Smooth muscle cell (in vitro differentiated cells): ENCODE results near the gene QSOX2. TPM values are rescaled to one million over a fixed set of nuclear protein-coding genes. Genes with fewer than 3 reads are reported as not detected.

ENCODE experiments used
- DNase-seq: peaks from one replicate; lab custom pipeline; 2025; ENCODE audit not compliant: unreplicated experiment; lab: John Stamatoyannopoulos, UW
- H2AFZ ChIP-seq: fragments of 200-600 bp; sonication (generic); 2 replicates; pipeline ENCODE4 v1.6.0; 2016; ENCODE audit warnings: antibody characterized with exemption, low read depth, mild to moderate bottlenecking
- H3F3A ChIP-seq: fragments of 200-600 bp; sonication (generic); 2 replicates; pipeline ENCODE4 v1.6.0; 2017; ENCODE audit warnings: antibody characterized with exemption, low read depth
- H3K27ac ChIP-seq: fragments of 200-600 bp; sonication (generic); 2 replicates; pipeline ENCODE4 v1.5.1; 2016; ENCODE audit warnings: low read depth, mild to moderate bottlenecking
- H3K27me3 ChIP-seq: fragments of 200-600 bp; sonication (generic); 2 replicates; pipeline ENCODE4 v1.6.1; 2016; ENCODE audit warnings: low read depth, mild to moderate bottlenecking
- H3K36me3 ChIP-seq: fragments of 200-600 bp; sonication (generic); 2 replicates; pipeline ENCODE4 v1.5.1; 2016; ENCODE audit warnings: low read depth
- H3K4me1 ChIP-seq: fragments of 200-600 bp; sonication (generic); 2 replicates; pipeline ENCODE4 v1.5.1; 2016; ENCODE audit warnings: low read depth
- H3K4me2 ChIP-seq: fragments of 200-600 bp; sonication (generic); 2 replicates; pipeline ENCODE4 v1.6.0; 2016; ENCODE audit warnings: mild to moderate bottlenecking
- H3K4me3 ChIP-seq: fragments of 200-600 bp; sonication (generic); 2 replicates; pipeline ENCODE4 v1.5.1; 2016; ENCODE audit warnings: mild to moderate bottlenecking
- H3K79me2 ChIP-seq: fragments of 200-600 bp; sonication (generic); 2 replicates; pipeline ENCODE4 v1.6.0; 2016; ENCODE audit warnings: low read depth, mild to moderate bottlenecking
- H3K9ac ChIP-seq: fragments of 200-600 bp; sonication (generic); 2 replicates; pipeline ENCODE4 v1.6.0; 2016; ENCODE audit warnings: low read depth
- H3K9me3 ChIP-seq: fragments of 200-600 bp; sonication (generic); replicated peaks from 2 replicates; pipeline ENCODE4 v1.5.1; 2016; ENCODE audit warnings: low read depth
- H4K20me1 ChIP-seq: fragments of 200-600 bp; sonication (generic); 2 replicates; pipeline ENCODE4 v1.6.0; 2016; ENCODE audit warnings: low read depth
- WGBS: methylation state at CpG from one replicate; pipeline ENCODE4 v1.1.7; 2016; ENCODE audit warnings: low lambda C conversion rate; 5-methylcytosine and 5-hydroxymethylcytosine counted together
- polyA plus RNA-seq: library from polyadenylated mRNA; unstranded; fragments of >200 nt; fragmentation: Nextera tagmentation; extraction: Ambion mirVana; gene quantifications from 2 replicates; pipeline ENCODE4 v1.2.1, GENCODE V29; 2016
- total RNA-seq: library from RNA; depleted of rRNA; stranded (reverse); fragments of >200 nt; gene quantifications from 2 replicates; pipeline ENCODE4 v1.2.3, GENCODE V29; 2014
- TF ChIP-seq, protein P1 (sequence below): fragments of 200-600 bp; sonication (generic); IDR thresholded peaks from 2 replicates; pipeline ENCODE4 v1.5.1; 2017; ENCODE audit warnings: borderline replicate concordance, mild to moderate bottlenecking, antibody characterized with exemption; ENCODE audit not compliant: insufficient read depth, poor library complexity, severe bottlenecking

Gene QSOX2
- total and polyA plus RNA-seq, 2 experiments from 2014 or later = 1.9 to 8.7 TPM

DNA sequence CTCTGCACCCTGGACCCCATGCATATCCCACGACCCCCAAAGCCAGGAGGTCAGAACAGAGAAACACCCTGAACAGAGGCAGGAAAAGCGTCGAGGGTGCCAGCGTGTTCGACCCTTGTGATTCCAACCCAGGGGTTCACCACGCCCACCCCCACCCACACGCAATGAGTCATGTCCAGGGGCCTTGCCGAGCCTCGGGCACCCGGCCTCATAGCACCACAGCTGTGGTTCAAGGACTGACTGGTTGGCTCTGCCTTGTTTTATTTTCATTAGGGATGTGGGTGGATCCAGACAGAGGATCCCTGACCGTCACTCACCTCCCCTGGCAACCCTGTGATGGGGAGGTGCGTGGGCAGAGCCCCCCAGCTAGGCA lies 9.5 kb upstream of the QSOX2 start:
- peak; percentile 26 for DNase-seq
- H3K9me3 ChIP-seq = no peaks in the 10 kb centered on the region
- H3K9ac ChIP-seq = no peak overlapping the region
- H3K4me2 ChIP-seq = peak overlapping the region; percentile 72
- 36% methylated on average over 12 of the region's 12 CpGs for WGBS
- no peak overlapping the region for H3K27ac ChIP-seq
- no peak overlapping the region for H3K4me3 ChIP-seq
- no peak overlapping the region for H2AFZ ChIP-seq
- no peaks in the 10 kb centered on the region for H3F3A ChIP-seq
- no peaks in the 10 kb centered on the region for H3K27me3 ChIP-seq
- H4K20me1 ChIP-seq = no peaks in the 10 kb centered on the region
- H3K36me3 ChIP-seq = no peaks in the 10 kb centered on the region
- TF ChIP-seq, protein P1, sequence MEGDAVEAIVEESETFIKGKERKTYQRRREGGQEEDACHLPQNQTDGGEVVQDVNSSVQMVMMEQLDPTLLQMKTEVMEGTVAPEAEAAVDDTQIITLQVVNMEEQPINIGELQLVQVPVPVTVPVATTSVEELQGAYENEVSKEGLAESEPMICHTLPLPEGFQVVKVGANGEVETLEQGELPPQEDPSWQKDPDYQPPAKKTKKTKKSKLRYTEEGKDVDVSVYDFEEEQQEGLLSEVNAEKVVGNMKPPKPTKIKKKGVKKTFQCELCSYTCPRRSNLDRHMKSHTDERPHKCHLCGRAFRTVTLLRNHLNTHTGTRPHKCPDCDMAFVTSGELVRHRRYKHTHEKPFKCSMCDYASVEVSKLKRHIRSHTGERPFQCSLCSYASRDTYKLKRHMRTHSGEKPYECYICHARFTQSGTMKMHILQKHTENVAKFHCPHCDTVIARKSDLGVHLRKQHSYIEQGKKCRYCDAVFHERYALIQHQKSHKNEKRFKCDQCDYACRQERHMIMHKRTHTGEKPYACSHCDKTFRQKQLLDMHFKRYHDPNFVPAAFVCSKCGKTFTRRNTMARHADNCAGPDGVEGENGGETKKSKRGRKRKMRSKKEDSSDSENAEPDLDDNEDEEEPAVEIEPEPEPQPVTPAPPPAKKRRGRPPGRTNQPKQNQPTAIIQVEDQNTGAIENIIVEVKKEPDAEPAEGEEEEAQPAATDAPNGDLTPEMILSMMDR = no peak
- peaks cover 3% of the 10 kb centered on the region for H3K4me1 ChIP-seq
- no peaks in the 10 kb centered on the region for H3K79me2 ChIP-seq

- H3F3A ChIP-seq = no peaks in the 10 kb centered on the region
- H3K36me3 ChIP-seq = no peaks in the 10 kb centered on the region
- peaks cover 3% of the 10 kb centered on the region for H3K4me1 ChIP-seq
- TF ChIP-seq, protein P1 = no peak
- H3K4me2 ChIP-seq = no peak overlapping the region
- 79% methylated on average over 25 of the region's 25 CpGs for WGBS
- no peak for DNase-seq
- H3K4me3 ChIP-seq = no peak overlapping the region
- no peaks in the 10 kb centered on the region for H4K20me1 ChIP-seq
- H3K27me3 ChIP-seq = no peaks in the 10 kb centered on the region
- H2AFZ ChIP-seq = no peak overlapping the region
- no peak overlapping the region for H3K27ac ChIP-seq
- no peak overlapping the region for H3K9ac ChIP-seq
- no peaks in the 10 kb centered on the region for H3K79me2 ChIP-seq
- H3K9me3 ChIP-seq = no peaks in the 10 kb centered on the region
Observed at GRCh38 chr9:136254381-136255165, 9.0 kb upstream of the QSOX2 start.

GRCh38 chr9:136253246-136254130 lies 7.9 kb upstream of the QSOX2 start:
- Histone ChIP-seq H3K4me3 (no peak overlapping the region), H4K20me1 (no peaks in the 10 kb centered on the region), H3K4me2 (no peak overlapping the region), H3F3A (no peaks in the 10 kb centered on the region), H3K79me2 (no peaks in the 10 kb centered on the region), H3K9me3 (no peaks in the 10 kb centered on the region), H3K36me3 (no peaks in the 10 kb centered on the region), H2AFZ (no peak overlapping the region), H3K9ac (no peak overlapping the region), H3K27me3 (no peaks in the 10 kb centered on the region), H3K27ac (no peak overlapping the region), H3K4me1 (peaks cover 3% of the 10 kb centered on the region)
- DNase-seq = no peak
- TF ChIP-seq, protein P1 = no peak
- WGBS = 91% methylated on average over 31 of the region's 32 CpGs
